ENCODE results near the gene PLXNA4.

DNA sequence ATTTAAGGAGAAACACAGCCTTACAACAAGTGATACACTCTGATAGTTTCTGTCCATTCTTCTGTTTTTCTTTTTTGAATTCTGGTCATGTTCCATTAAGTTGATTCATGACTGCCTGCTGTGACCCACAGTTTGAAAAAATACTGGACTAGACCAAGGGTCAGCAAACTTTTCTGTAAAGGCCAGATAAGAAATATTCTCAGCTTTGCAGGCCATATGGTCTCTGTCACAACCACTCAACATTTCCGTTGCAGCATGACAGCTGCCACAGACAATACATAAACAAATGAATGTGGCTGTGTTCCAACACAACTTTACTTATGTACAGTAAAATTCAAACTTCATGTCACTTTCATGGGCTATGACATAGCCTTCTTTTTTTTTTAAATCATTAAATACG, 156.7 kb downstream of the PLXNA4 start:
- TF ChIP-seq, protein P1, sequence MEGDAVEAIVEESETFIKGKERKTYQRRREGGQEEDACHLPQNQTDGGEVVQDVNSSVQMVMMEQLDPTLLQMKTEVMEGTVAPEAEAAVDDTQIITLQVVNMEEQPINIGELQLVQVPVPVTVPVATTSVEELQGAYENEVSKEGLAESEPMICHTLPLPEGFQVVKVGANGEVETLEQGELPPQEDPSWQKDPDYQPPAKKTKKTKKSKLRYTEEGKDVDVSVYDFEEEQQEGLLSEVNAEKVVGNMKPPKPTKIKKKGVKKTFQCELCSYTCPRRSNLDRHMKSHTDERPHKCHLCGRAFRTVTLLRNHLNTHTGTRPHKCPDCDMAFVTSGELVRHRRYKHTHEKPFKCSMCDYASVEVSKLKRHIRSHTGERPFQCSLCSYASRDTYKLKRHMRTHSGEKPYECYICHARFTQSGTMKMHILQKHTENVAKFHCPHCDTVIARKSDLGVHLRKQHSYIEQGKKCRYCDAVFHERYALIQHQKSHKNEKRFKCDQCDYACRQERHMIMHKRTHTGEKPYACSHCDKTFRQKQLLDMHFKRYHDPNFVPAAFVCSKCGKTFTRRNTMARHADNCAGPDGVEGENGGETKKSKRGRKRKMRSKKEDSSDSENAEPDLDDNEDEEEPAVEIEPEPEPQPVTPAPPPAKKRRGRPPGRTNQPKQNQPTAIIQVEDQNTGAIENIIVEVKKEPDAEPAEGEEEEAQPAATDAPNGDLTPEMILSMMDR (IDR thresholded peaks at IDR 0.05): no peak
- TF ChIP-seq POLR2A (IDR thresholded peaks at IDR 0.05): no peak

Data from body of pancreas (tissue), 4 donors.